Measurements from ENCODE around the gene IRX4. TPM values are rescaled to one million over a fixed set of nuclear protein-coding genes. Genes with fewer than 3 reads are reported as not detected.

IRX4 gene
- total RNA-seq, 2 donors from 2014 or later, result not detected

- no peak overlapping the region for H3K4me3 ChIP-seq
- no peaks in the 10 kb centered on the region for H3K9me3 ChIP-seq
- no peak overlapping the region for H3K27ac ChIP-seq
- no peaks in the 10 kb centered on the region for H3K27me3 ChIP-seq
- DNase-seq, result no peak
- intact Hi-C loops (cut with DNase I), result no loop called here
- H3K36me3 ChIP-seq, result no peaks in the 10 kb centered on the region
- H3K9ac ChIP-seq (ENCODE audit: low read depth in 2 of 2, low read length in 2 of 2), result no peak overlapping the region
- H3K4me1 ChIP-seq, result no peaks in the 10 kb centered on the region
- TF ChIP-seq CTCF (IDR thresholded peaks at IDR 0.05), result no peak
Measured at GRCh38 chr5:1840741-1841521, 41.8 kb downstream of the IRX4 start.

GRCh38 chr5:1840071-1840547 lies 42.6 kb downstream of the IRX4 start:
- Histone ChIP-seq H3K4me1 (no peaks in the 10 kb centered on the region), H3K36me3 (no peaks in the 10 kb centered on the region), H3K27ac (no peak overlapping the region), H3K9me3 (no peaks in the 10 kb centered on the region), H3K27me3 (no peaks in the 10 kb centered on the region), H3K4me3 (no peak overlapping the region), H3K9ac (ENCODE audit: low read depth in 2 of 2, low read length in 2 of 2) (no peak overlapping the region)
- no peak for TF ChIP-seq CTCF (IDR thresholded peaks at IDR 0.05)
- intact Hi-C loops (cut with DNase I), result no loop called here
- no peak for DNase-seq

GRCh38 chr5:1838013-1838412 lies 44.7 kb downstream of the IRX4 start:
- Histone ChIP-seq H3K27ac (no peak overlapping the region), H3K9me3 (no peaks in the 10 kb centered on the region), H3K27me3 (no peaks in the 10 kb centered on the region), H3K4me3 (no peak overlapping the region), H3K9ac (ENCODE audit: low read depth in 2 of 2, low read length in 2 of 2) (no peak overlapping the region), H3K36me3 (no peaks in the 10 kb centered on the region), H3K4me1 (no peaks in the 10 kb centered on the region)
- DNase-seq, result no peak
- TF ChIP-seq CTCF (IDR thresholded peaks at IDR 0.05), result no peak
- intact Hi-C loops (cut with DNase I), result no loop called here

- Histone ChIP-seq H3K27ac (no peak overlapping the region), H3K4me1 (no peaks in the 10 kb centered on the region), H3K27me3 (no peaks in the 10 kb centered on the region), H3K9ac (ENCODE audit: low read depth in 2 of 2, low read length in 2 of 2) (no peak overlapping the region), H3K9me3 (no peaks in the 10 kb centered on the region), H3K4me3 (no peak overlapping the region), H3K36me3 (no peaks in the 10 kb centered on the region)
- TF ChIP-seq CTCF (IDR thresholded peaks at IDR 0.05), result no peak
- DNase-seq, result no peak
- intact Hi-C loops (cut with DNase I), result no loop called here
Measured at GRCh38 chr5:1836891-1837880, 45.5 kb downstream of the IRX4 start.

- no peak overlapping the region for H3K27ac ChIP-seq
- H3K9ac ChIP-seq (ENCODE audit: low read depth in 2 of 2, low read length in 2 of 2), result no peak overlapping the region
- H3K27me3 ChIP-seq, result no peaks in the 10 kb centered on the region
- no peaks in the 10 kb centered on the region for H3K9me3 ChIP-seq
- TF ChIP-seq CTCF (IDR thresholded peaks at IDR 0.05), result no peak
- H3K4me1 ChIP-seq, result no peaks in the 10 kb centered on the region
- H3K36me3 ChIP-seq, result no peaks in the 10 kb centered on the region
- no peak overlapping the region for H3K4me3 ChIP-seq
- intact Hi-C loops (cut with DNase I), result no loop called here
- no peak for DNase-seq
Measured at GRCh38 chr5:1836176-1836890, 46.4 kb downstream of the IRX4 start.
